Loucy (cell line): Measurements from ENCODE around the gene MPRIP.

Experiments used
- CTCF ChIP-seq: fragments of 200-600 bp; sonication (generic); conservative IDR thresholded peaks from 2 replicates; pipeline ENCODE4 v1.5.1; 2014; ENCODE audit warnings: mild to moderate bottlenecking, antibody characterized with exemption, low read length
- EZH2phosphoT487 ChIP-seq: fragments of 200-600 bp; IDR thresholded peaks from 2 replicates; pipeline ENCODE4 v1.6.1; 2018; ENCODE audit warnings: antibody characterized with exemption, mild to moderate bottlenecking, moderate library complexity, borderline replicate concordance

GRCh38 chr17:17134051-17134956, 92.0 kb downstream of the MPRIP start:
- TF ChIP-seq CTCF (no peak), EZH2phosphoT487 (no peak)
